ENCODE measurements around the gene STBD1.

The STBD1 gene

DNA sequence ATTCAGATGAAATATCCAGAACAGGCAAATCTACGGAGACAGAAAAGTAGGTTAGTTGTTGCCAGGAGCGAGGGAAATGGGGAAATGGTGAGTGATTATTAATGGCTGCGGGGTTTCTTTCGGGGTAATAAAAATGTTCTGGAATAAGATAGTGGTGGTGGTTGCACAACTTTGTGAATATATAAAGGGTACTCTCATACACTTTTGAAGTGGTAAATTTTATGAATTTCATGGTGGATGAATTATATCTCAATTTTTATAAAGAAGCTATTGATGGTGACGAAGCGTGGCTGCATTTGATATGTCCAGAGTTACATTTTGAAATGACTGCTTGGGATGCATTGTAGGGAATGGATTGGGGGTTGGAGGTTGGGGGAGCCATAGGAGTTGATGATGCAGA, 38.7 kb upstream of the STBD1 start:
- TF ChIP-seq, protein P1, sequence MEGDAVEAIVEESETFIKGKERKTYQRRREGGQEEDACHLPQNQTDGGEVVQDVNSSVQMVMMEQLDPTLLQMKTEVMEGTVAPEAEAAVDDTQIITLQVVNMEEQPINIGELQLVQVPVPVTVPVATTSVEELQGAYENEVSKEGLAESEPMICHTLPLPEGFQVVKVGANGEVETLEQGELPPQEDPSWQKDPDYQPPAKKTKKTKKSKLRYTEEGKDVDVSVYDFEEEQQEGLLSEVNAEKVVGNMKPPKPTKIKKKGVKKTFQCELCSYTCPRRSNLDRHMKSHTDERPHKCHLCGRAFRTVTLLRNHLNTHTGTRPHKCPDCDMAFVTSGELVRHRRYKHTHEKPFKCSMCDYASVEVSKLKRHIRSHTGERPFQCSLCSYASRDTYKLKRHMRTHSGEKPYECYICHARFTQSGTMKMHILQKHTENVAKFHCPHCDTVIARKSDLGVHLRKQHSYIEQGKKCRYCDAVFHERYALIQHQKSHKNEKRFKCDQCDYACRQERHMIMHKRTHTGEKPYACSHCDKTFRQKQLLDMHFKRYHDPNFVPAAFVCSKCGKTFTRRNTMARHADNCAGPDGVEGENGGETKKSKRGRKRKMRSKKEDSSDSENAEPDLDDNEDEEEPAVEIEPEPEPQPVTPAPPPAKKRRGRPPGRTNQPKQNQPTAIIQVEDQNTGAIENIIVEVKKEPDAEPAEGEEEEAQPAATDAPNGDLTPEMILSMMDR (IDR thresholded peaks at IDR 0.05; ENCODE audit: control extremely low read depth, extremely low read depth, low read depth, missing control alignments), result no peak
- DNase-seq (ENCODE audit: extremely low spot score), result no peak
- ChIA-PET POLR2A (no interaction called here), CTCF (interaction anchor here (1.1 kb wide), 1 partner anchor 89 kb away, joined by 3 read pairs; no protein-coding TSS in a partner anchor)

DNA sequence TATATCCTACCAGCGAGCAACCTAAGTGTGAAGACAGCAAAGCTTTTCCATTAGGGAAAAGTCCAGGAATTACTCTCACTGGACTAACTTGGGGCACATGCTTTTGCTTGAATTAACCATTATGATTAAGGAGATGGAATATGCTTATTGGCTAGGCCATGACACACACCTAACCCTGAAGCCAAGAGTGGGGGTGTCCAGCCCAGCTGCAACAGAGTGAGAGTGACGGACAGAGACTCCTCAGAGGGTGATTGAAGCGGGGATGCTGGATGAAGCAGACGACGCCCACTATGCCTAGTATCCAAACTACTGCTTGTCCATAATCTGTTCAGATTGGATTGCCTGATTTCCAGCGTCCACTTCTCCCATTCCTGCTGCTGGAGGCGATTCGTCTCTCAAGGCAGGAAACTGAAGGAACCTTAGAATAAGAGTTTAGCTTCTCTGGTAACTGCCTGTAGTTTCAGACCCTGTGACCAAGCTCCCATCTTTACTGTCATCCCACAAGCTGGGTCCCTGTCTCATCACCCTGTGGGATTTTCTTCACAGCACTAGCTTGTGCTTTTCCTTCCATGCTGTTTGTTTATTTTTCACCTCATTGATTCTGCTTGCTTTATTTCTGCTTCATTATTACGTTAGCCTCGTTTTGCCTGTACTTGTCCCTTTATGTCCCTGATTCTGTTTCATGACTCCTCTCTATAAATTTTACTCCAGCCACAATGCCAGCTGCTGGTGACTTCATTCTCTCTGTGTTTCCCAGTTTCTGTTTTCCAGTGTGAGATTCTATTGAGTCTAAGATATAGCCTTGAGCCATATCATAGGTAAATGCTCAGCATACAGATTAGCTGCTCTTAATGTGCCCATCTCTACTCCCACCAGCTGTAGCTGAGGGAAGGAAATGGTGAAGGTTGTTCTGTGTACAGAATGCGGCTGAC, 36.0 kb upstream of the STBD1 start:
- TF ChIP-seq, protein P1 (IDR thresholded peaks at IDR 0.05; ENCODE audit: control extremely low read depth, extremely low read depth, low read depth, missing control alignments), result no peak
- DNase-seq (ENCODE audit: extremely low spot score), result no peak
- ChIA-PET CTCF (interaction anchor here (1.2 to 2.2 kb wide), 3 partner anchors 10 to 107 kb away, joined by 4 to 7 read pairs (median 7); no protein-coding TSS in a partner anchor), POLR2A (no interaction called here)

DNA sequence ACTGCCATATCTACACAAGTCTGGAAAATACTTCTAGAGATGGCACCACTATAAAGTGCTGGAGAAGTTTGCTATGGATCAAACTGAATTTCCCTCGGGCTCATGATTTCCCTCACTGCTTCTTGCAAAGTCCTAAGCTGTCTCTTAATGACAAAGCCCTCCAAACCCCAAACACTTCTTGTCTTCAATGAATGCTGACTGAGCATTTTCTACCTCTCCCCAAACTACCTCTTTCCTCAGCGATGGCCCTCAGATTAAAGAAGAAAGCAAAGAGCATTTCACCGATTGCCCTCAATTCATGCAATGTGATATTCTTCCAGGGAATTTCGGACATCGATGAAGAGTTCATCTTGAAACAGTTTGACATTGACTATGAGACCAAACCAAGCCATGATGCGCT, 35.3 kb upstream of the STBD1 start:
- TF ChIP-seq, protein P1 (IDR thresholded peaks at IDR 0.05; ENCODE audit: control extremely low read depth, extremely low read depth, low read depth, missing control alignments), result no peak
- ChIA-PET CTCF (interaction anchor here (1.5 to 2.2 kb wide), 2 partner anchors 17 to 107 kb away, joined by 7 read pairs; no protein-coding TSS in a partner anchor), POLR2A (no interaction called here)
- DNase-seq (ENCODE audit: extremely low spot score), result no peak

DNA sequence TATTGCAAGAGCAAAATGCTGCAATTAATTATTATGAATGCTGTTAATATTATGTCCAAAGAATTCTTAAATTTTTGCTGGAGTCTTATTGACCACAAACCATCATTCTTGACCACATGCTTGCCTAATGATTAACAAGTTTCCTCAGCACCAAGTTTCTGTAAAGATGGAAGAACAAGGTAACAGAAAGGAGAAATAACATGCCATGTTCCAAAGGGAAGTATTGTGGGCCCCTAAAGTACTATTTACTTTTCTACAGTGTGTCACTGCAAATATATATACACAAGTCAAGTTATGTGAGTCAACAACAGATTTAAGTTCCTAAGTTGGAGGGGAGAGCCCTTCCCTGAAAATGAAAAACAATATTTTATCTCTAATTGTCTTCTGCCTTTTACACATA, 34.5 kb upstream of the STBD1 start:
- ChIA-PET CTCF (no interaction called here), POLR2A (no interaction called here)
- TF ChIP-seq, protein P1 (IDR thresholded peaks at IDR 0.05; ENCODE audit: control extremely low read depth, extremely low read depth, low read depth, missing control alignments), result no peak
- no peak for DNase-seq (ENCODE audit: extremely low spot score)

DNA sequence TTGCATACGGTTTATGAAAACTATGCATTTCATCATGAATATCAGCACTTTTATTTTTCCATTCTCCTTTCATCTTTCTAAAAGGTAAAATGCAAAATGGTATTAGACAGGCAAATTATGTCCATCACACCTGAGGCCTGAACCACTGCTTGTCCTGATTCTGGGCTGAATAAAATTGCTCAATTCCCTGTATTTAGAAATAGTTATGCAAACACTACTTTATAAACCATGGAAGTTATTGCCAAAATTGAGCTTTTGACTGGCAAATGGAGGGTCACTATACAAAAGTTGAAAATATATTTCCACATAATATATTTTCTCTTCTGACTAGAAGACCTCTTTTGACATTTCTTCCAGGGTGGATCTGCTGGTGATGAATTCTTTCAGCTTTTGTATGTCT, 34.0 kb upstream of the STBD1 start:
- TF ChIP-seq, protein P1 (IDR thresholded peaks at IDR 0.05; ENCODE audit: control extremely low read depth, extremely low read depth, low read depth, missing control alignments), result no peak
- POLR2A ChIA-PET, result no interaction called here
- no peak for DNase-seq (ENCODE audit: extremely low spot score)
- CTCF ChIA-PET, result no interaction called here

DNA sequence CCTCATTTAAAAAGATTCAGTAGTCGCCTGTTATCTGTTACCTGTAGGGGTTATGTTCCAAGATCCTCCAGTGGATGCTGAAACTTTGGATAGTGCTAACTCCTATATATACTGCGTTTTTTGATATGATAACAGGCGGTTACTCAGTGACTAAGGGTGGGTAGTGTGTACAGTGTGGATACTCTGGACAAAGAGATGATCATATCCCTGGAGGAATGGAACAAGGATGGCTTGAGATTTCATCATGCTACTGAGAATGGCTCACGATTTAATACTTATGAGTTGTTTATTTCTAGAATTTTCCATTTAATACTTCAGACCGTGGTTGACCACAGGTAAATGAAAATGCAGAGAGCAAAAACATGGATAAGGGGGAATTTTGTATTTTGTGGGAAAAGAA, 33.5 kb upstream of the STBD1 start:
- ChIA-PET POLR2A (no interaction called here), CTCF (no interaction called here)
- TF ChIP-seq, protein P1 (IDR thresholded peaks at IDR 0.05; ENCODE audit: control extremely low read depth, extremely low read depth, low read depth, missing control alignments), result no peak
- no peak for DNase-seq (ENCODE audit: extremely low spot score)
